Upper lobe of left lung (tissue), 6 donors: Measurements from ENCODE around the gene RPS6KA5. TPM values are rescaled to one million over a fixed set of nuclear protein-coding genes. Genes with fewer than 3 reads are reported as not detected.

ENCODE experiments used
- ATAC-seq, 2 donors: fragments of 200-7000 bp; cut with Tn5 transposase; one replicate each; pipeline ENCODE4 v1.9.1; 2022; ENCODE audit warnings: mild to moderate bottlenecking in 2 of 2, moderate library complexity in 2 of 2; ENCODE audit not compliant: low FRiP score in 2 of 2
- DNase-seq, 2 donors: peaks; one replicate each; pipeline ENCODE4 v3.0.0-alpha.2; 2019 to 2020
- H3K27ac ChIP-seq, 4 donors: fragments of 200-600 bp; sonication (generic); one replicate each; pipeline ENCODE4 v1.5.1; 2016 to 2019
- H3K27me3 ChIP-seq, 4 donors: fragments of 200-600 bp; sonication (generic); one replicate each; pipeline ENCODE4 v1.5.1; 2017 to 2019
- H3K36me3 ChIP-seq, 4 donors: fragments of 200-600 bp; sonication (generic); one replicate each; pipeline ENCODE4 v1.5.1; 2016 to 2019
- H3K4me1 ChIP-seq, 4 donors: fragments of 200-600 bp; sonication (generic); one replicate each; pipeline ENCODE4 v1.5.1; 2018 to 2019
- H3K4me3 ChIP-seq, 4 donors: fragments of 200-600 bp; sonication (generic); one replicate each; pipeline ENCODE4 v1.5.1; 2017 to 2019; ENCODE audit warnings: mild to moderate bottlenecking in 2 of 4, moderate library complexity in 1 of 4
- H3K9me3 ChIP-seq, 4 donors: fragments of 200-600 bp; sonication (generic); one replicate each; pipeline ENCODE4 v1.5.1; 2018 to 2019
- CTCF ChIP-seq, 6 experiments: fragments of 450-650 bp in 4 of 6; fragments of 200-600 bp in 2 of 6; sonication (generic) in 2 of 6; IDR thresholded peaks; one replicate each; pipeline ENCODE4 v1.5.1; 2016 to 2019; ENCODE audit warnings: antibody characterized with exemption in 6 of 6
- EP300 ChIP-seq, 4 donors: sonication (generic); formaldehyde crosslinking; IDR thresholded peaks; one replicate each; pipeline ENCODE4 v1.5.1; 2017; ENCODE audit warnings: antibody characterized with exemption in 4 of 4, control low read depth in 2 of 4
- POLR2A ChIP-seq, 4 donors: fragments of 450-650 bp; IDR thresholded peaks; one replicate each; pipeline ENCODE4 v1.5.1; 2016 to 2017; ENCODE audit warnings: antibody characterized with exemption in 4 of 4, mild to moderate bottlenecking in 2 of 4
- POLR2AphosphoS5 ChIP-seq, 2 donors: sonication (generic); formaldehyde crosslinking; IDR thresholded peaks; one replicate each; pipeline ENCODE4 v1.5.1; 2017; ENCODE audit warnings: antibody characterized with exemption in 2 of 2
- WGBS, 2 donors: methylation state at CpG; one replicate each; pipeline ENCODE4 v1.1.5; 2017 to 2018; 5-methylcytosine and 5-hydroxymethylcytosine counted together
- total RNA-seq, 6 donors: library from RNA; depleted of rRNA in 4 of 6; stranded (reverse); fragments of >200 nt in 4 of 6; gene quantifications; one replicate each; pipeline versions ENCODE4 v1.1.0 to v1.2.1, GENCODE V29; 2016 to 2021
- donor health status: DM: no; HTN: no; CAD: no; lungs with moderate emphysema.
- donor health status: DM: no; HTN: yes; CAD: no; lungs with severe emphysema.

The RPS6KA5 gene
- total RNA-seq, 6 donors from 2014 or later, result 4.3 to 17.8 (median 10.2) TPM

- Histone ChIP-seq H3K27me3 (no peaks in the 10 kb centered on the region), H3K27ac (no peak overlapping the region), H3K36me3 (peaks cover 0 to 4% (median 0%) of the 10 kb centered on the region in 4 donors), H3K4me1 (no peaks in the 10 kb centered on the region), H3K9me3 (no peaks in the 10 kb centered on the region), H3K4me3 (no peak overlapping the region)
- ATAC-seq (no peak), DNase-seq (no peak)
- TF ChIP-seq POLR2AphosphoS5 (IDR thresholded peaks at IDR 0.05) (no peak), CTCF (IDR thresholded peaks at IDR 0.05) (no peak), EP300 (IDR thresholded peaks at IDR 0.05) (no peak), POLR2A (IDR thresholded peaks at IDR 0.05) (no peak)
- WGBS, 2 donors, result 92 to 97% methylated on average over 3 of the region's 3 CpGs
Observed at GRCh38 chr14:90976101-90976500, 84.3 kb downstream of the RPS6KA5 start.

- H3K27me3 ChIP-seq, result no peaks in the 10 kb centered on the region
- no peak for ATAC-seq
Observed at GRCh38 chr14:90971687-90972086, 88.8 kb downstream of the RPS6KA5 start.

GRCh38 chr14:90970167-90970600 is 90.3 kb downstream of the RPS6KA5 start:
- Histone ChIP-seq H3K4me3 (no peak overlapping the region), H3K27me3 (no peaks in the 10 kb centered on the region), H3K4me1 (peaks cover 0 to 14% (median 4%) of the 10 kb centered on the region in 4 donors), H3K36me3 (no peaks in the 10 kb centered on the region), H3K27ac (no peak overlapping the region), H3K9me3 (peaks cover 0 to 3% (median 0%) of the 10 kb centered on the region in 4 donors)
- TF ChIP-seq POLR2AphosphoS5 (IDR thresholded peaks at IDR 0.05), result no peak
- TF ChIP-seq CTCF (IDR thresholded peaks at IDR 0.05), result no peak
- TF ChIP-seq EP300 (IDR thresholded peaks at IDR 0.05), result no peak
- TF ChIP-seq POLR2A (IDR thresholded peaks at IDR 0.05), result no peak
- no peak for ATAC-seq
- WGBS, 2 donors, result 60 to 65% methylated on average over 1 of the region's 1 CpG
- DNase-seq, result no peak

More at GRCh38 chr14:90971687-90972086, 88.8 kb downstream of the RPS6KA5 start:
- H3K36me3 ChIP-seq, result no peaks in the 10 kb centered on the region
- no peak overlapping the region for H3K4me3 ChIP-seq
- H3K9me3 ChIP-seq, result peaks cover 0 to 3% (median 0%) of the 10 kb centered on the region in 4 donors
- TF ChIP-seq POLR2A (IDR thresholded peaks at IDR 0.05) (no peak), CTCF (IDR thresholded peaks at IDR 0.05) (no peak)
- peaks cover 0 to 14% (median 4%) of the 10 kb centered on the region in 4 donors for H3K4me1 ChIP-seq
- no peak for DNase-seq
- no peak overlapping the region for H3K27ac ChIP-seq

- H3K9me3 ChIP-seq, result peaks cover 0 to 3% (median 0%) of the 10 kb centered on the region in 4 donors
- H3K27ac ChIP-seq, result no peak overlapping the region
- no peak for TF ChIP-seq CTCF (IDR thresholded peaks at IDR 0.05)
- TF ChIP-seq POLR2A (IDR thresholded peaks at IDR 0.05), result no peak
- no peak for TF ChIP-seq EP300 (IDR thresholded peaks at IDR 0.05)
- TF ChIP-seq POLR2AphosphoS5 (IDR thresholded peaks at IDR 0.05), result no peak
- WGBS, 2 donors, result 33 to 35% methylated on average over 3 of the region's 3 CpGs
- peak in 1 of 2 donors; percentile 45 for ATAC-seq
- H3K36me3 ChIP-seq, result no peaks in the 10 kb centered on the region
- no peaks in the 10 kb centered on the region for H3K27me3 ChIP-seq
- H3K4me3 ChIP-seq, result no peak overlapping the region
- DNase-seq, result no peak
- peaks cover 0 to 14% (median 4%) of the 10 kb centered on the region in 4 donors for H3K4me1 ChIP-seq
Observed at GRCh38 chr14:90969531-90970166, 90.8 kb downstream of the RPS6KA5 start.

- ATAC-seq (no peak), DNase-seq (no peak)
- no peak for TF ChIP-seq POLR2A (IDR thresholded peaks at IDR 0.05)
- TF ChIP-seq CTCF (IDR thresholded peaks at IDR 0.05), result no peak
- no peak for TF ChIP-seq POLR2AphosphoS5 (IDR thresholded peaks at IDR 0.05)
- WGBS, 2 donors, result 82 to 93% methylated on average over 2 of the region's 2 CpGs
- no peak overlapping the region for H3K4me3 ChIP-seq
- H3K4me1 ChIP-seq, result peaks cover 0 to 14% (median 4%) of the 10 kb centered on the region in 4 donors
- peaks cover 0 to 3% (median 0%) of the 10 kb centered on the region in 4 donors for H3K9me3 ChIP-seq
- H3K27me3 ChIP-seq, result no peaks in the 10 kb centered on the region
- no peaks in the 10 kb centered on the region for H3K36me3 ChIP-seq
- H3K27ac ChIP-seq, result no peak overlapping the region
Observed at GRCh38 chr14:90968025-90968424, 92.4 kb downstream of the RPS6KA5 start.
